Esophagus squamous epithelium (tissue), 5 donors: Measurements from ENCODE around the gene GNPAT. TPM values are rescaled to one million over a fixed set of nuclear protein-coding genes. Genes with fewer than 3 reads are reported as not detected.
A peak's percentile ranks its signal among the peaks of the same experiment; 100 is the strongest.

Experiments
- DNase-seq: peaks from one replicate; lab custom pipeline; 2025; lab: John Stamatoyannopoulos, UW
- H3K27ac ChIP-seq, 4 donors: fragments of 200-600 bp; sonication (generic); one replicate each; pipeline ENCODE4 v1.5.1; 2016 to 2019; ENCODE audit warnings: mild to moderate bottlenecking in 1 of 4
- H3K27me3 ChIP-seq, 4 donors: fragments of 200-600 bp; sonication (generic); 1 replicate in 3 of 4; 2 replicates in 1 of 4; pipeline versions ENCODE4 v1.5.1 to v1.6.0; 2017 to 2021; ENCODE audit warnings: antibody characterized with exemption in 1 of 4
- H3K36me3 ChIP-seq, 3 donors: fragments of 200-600 bp; sonication (generic); one replicate each; pipeline ENCODE4 v1.5.1; 2016 to 2019
- H3K4me1 ChIP-seq, 3 donors: fragments of 200-600 bp; sonication (generic); one replicate each; pipeline ENCODE4 v1.5.1; 2017 to 2019
- H3K4me3 ChIP-seq, 4 donors: fragments of 200-600 bp; sonication (generic); 1 replicate in 3 of 4; 2 replicates in 1 of 4; pipeline ENCODE4 v1.5.1; 2016 to 2019; ENCODE audit warnings: mild to moderate bottlenecking in 2 of 4, moderate library complexity in 1 of 4
- H3K9me3 ChIP-seq, 3 donors: fragments of 200-600 bp; sonication (generic); one replicate each; pipeline ENCODE4 v1.5.1; 2016 to 2019
- CTCF ChIP-seq, 6 experiments: fragments of 450-650 bp in 4 of 6; fragments of 200-600 bp in 2 of 6; sonication (generic) in 2 of 6; IDR thresholded peaks; one replicate each; pipeline ENCODE4 v1.5.1; 2016 to 2019; ENCODE audit warnings: antibody characterized with exemption in 6 of 6, mild to moderate bottlenecking in 4 of 6, moderate library complexity in 4 of 6
- POLR2A ChIP-seq, 4 donors: fragments of 450-650 bp; IDR thresholded peaks; one replicate each; pipeline ENCODE4 v1.6.1; 2017; ENCODE audit warnings: antibody characterized with exemption in 4 of 4, mild to moderate bottlenecking in 4 of 4, moderate library complexity in 3 of 4
- WGBS, 2 donors: methylation state at CpG; one replicate each; pipeline ENCODE4 v1.1.5; 2018; 5-methylcytosine and 5-hydroxymethylcytosine counted together
- intact Hi-C: fragments of 100-400 bp; cut with DNase I; formaldehyde crosslinking; loops from one replicate; pipeline ENCODE4 v1.15.0; 2022
- total RNA-seq, 4 donors: library from RNA; depleted of rRNA; stranded (reverse); fragments of >200 nt; gene quantifications; one replicate each; pipeline ENCODE4 v1.1.0, GENCODE V29; 2016
- donor health status: DM: yes; HTN: yes; CAD: no.

The GNPAT gene
- total RNA-seq, 4 donors from 2014 or later = 14.9 to 44.0 (median 25.2) TPM

GRCh38 chr1:231310391-231310934, 69.5 kb downstream of the GNPAT start:
- Histone ChIP-seq H3K4me3 (no peak overlapping the region), H3K36me3 (no peaks in the 10 kb centered on the region), H3K27ac (no peak overlapping the region), H3K4me1 (no peaks in the 10 kb centered on the region), H3K27me3 (no peaks in the 10 kb centered on the region), H3K9me3 (no peaks in the 10 kb centered on the region)
- 92 to 94% methylated on average over 9 to 10 of the region's 10 CpGs for WGBS, 2 donors
- no peak for DNase-seq
- intact Hi-C loops = loop anchor here (10.0 kb wide), 1 partner anchor 46 kb away; no protein-coding TSS in a partner anchor
- TF ChIP-seq CTCF (IDR thresholded peaks at IDR 0.05) (no peak), POLR2A (IDR thresholded peaks at IDR 0.05) (no peak)

- WGBS, 2 donors = 78 to 90% methylated on average over 8 of the region's 8 CpGs
- Histone ChIP-seq H3K27ac (no peak overlapping the region), H3K27me3 (no peaks in the 10 kb centered on the region), H3K36me3 (no peaks in the 10 kb centered on the region), H3K4me3 (no peak overlapping the region), H3K9me3 (no peaks in the 10 kb centered on the region), H3K4me1 (no peaks in the 10 kb centered on the region)
- intact Hi-C loops = loop anchor here (10.0 kb wide), 1 partner anchor 47 kb away; no protein-coding TSS in a partner anchor
- no peak for TF ChIP-seq POLR2A (IDR thresholded peaks at IDR 0.05)
- no peak for TF ChIP-seq CTCF (IDR thresholded peaks at IDR 0.05)
- DNase-seq = no peak
Observed at GRCh38 chr1:231311720-231312431, 70.9 kb downstream of the GNPAT start.

GRCh38 chr1:231312432-231312788, 71.4 kb downstream of the GNPAT start:
- WGBS, 2 donors = 90 to 96% methylated on average over 5 of the region's 5 CpGs
- no peaks in the 10 kb centered on the region for H3K36me3 ChIP-seq
- H3K9me3 ChIP-seq = no peaks in the 10 kb centered on the region
- intact Hi-C loops = loop anchor here (10.0 kb wide), 1 partner anchor 48 kb away; no protein-coding TSS in a partner anchor
- no peaks in the 10 kb centered on the region for H3K4me1 ChIP-seq
- no peak overlapping the region for H3K27ac ChIP-seq
- H3K4me3 ChIP-seq = no peak overlapping the region
- DNase-seq = no peak
- no peaks in the 10 kb centered on the region for H3K27me3 ChIP-seq
- TF ChIP-seq CTCF (IDR thresholded peaks at IDR 0.05) = no peak
- no peak for TF ChIP-seq POLR2A (IDR thresholded peaks at IDR 0.05)

GRCh38 chr1:231313661-231314060, 72.6 kb downstream of the GNPAT start:
- no peaks in the 10 kb centered on the region for H3K27me3 ChIP-seq
- no peaks in the 10 kb centered on the region for H3K36me3 ChIP-seq
- no peaks in the 10 kb centered on the region for H3K4me1 ChIP-seq
- DNase-seq = no peak
- H3K27ac ChIP-seq = no peak overlapping the region
- TF ChIP-seq POLR2A (IDR thresholded peaks at IDR 0.05) (no peak), CTCF (IDR thresholded peaks at IDR 0.05) (no peak)
- no peak overlapping the region for H3K4me3 ChIP-seq
- H3K9me3 ChIP-seq = no peaks in the 10 kb centered on the region
- intact Hi-C loops = loop anchor here (10.0 kb wide), 1 partner anchor 49 kb away; no protein-coding TSS in a partner anchor
- 74 to 79% methylated on average over 4 of the region's 4 CpGs for WGBS, 2 donors

DNA sequence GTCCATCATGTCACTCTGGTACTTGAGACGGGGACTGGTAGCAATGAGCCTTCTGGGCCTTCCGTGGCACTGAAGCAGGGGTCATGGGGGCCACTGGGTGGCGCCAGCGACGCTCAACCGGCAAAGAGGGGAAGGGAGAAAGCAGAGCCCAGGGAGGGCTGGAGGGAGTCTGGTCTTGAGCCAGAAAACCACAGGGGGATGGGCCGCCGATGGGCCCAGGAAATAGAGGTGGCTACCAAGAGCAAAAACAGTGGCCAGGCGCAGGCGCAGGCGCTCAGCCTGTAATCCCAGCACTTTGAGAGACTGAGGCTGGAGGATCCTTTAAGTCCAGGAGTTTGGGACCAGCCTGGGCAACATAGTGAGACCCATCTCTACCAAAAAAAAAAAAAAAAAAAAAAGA, 74.9 kb downstream of the GNPAT start:
- TF ChIP-seq CTCF (IDR thresholded peaks at IDR 0.05) (peak in 3 of 6 experiments; percentile 18 to 47 (median 34)), POLR2A (IDR thresholded peaks at IDR 0.05) (no peak)
- no peaks in the 10 kb centered on the region for H3K27me3 ChIP-seq
- H3K27ac ChIP-seq = no peak overlapping the region
- intact Hi-C loops = loop anchor here (10.0 kb wide), 1 partner anchor 51 kb away; no protein-coding TSS in a partner anchor
- H3K4me1 ChIP-seq = no peaks in the 10 kb centered on the region
- DNase-seq = no peak
- H3K9me3 ChIP-seq = no peaks in the 10 kb centered on the region
- WGBS, 2 donors = 38 to 42% methylated on average over 11 of the region's 11 CpGs
- H3K4me3 ChIP-seq = no peak overlapping the region
- H3K36me3 ChIP-seq = no peaks in the 10 kb centered on the region
